Right lobe of liver (tissue), 6 donors: ENCODE measurements around the gene AKR7A2. TPM values are rescaled to one million over a fixed set of nuclear protein-coding genes. Genes with fewer than 3 reads are reported as not detected.
A peak's percentile ranks its signal among the peaks of the same experiment; 100 is the strongest.

ENCODE experiments used
- ATAC-seq, 4 donors: fragments of 200-7000 bp; cut with Tn5 transposase; one replicate each; pipeline ENCODE4 v1.9.1; 2020; ENCODE audit warnings: mild to moderate bottlenecking in 4 of 4, moderate library complexity in 4 of 4
- DNase-seq, 3 donors: peaks; one replicate each; pipeline ENCODE4 v3.0.0-alpha.2; 2020
- H3K27ac ChIP-seq, 3 donors: fragments of 200-600 bp; one replicate each; pipeline ENCODE4 v1.8.0; 2022
- H3K27me3 ChIP-seq, 2 donors: fragments of 200-600 bp; one replicate each; pipeline ENCODE4 v1.8.0; 2022
- H3K36me3 ChIP-seq, 4 donors: fragments of 200-600 bp; sonication (generic) in 1 of 4; one replicate each; pipeline versions ENCODE4 v1.5.1 to v1.8.0; 2017 to 2022; ENCODE audit warnings: control low read depth in 1 of 4
- H3K4me1 ChIP-seq, 4 donors: fragments of 200-600 bp; sonication (generic) in 1 of 4; one replicate each; pipeline versions ENCODE4 v1.5.1 to v1.8.0; 2017 to 2022; ENCODE audit warnings: control low read depth in 1 of 4
- H3K4me3 ChIP-seq, 3 donors: fragments of 200-600 bp; one replicate each; pipeline ENCODE4 v1.8.0; 2022
- H3K9me3 ChIP-seq, 4 donors: fragments of 200-600 bp; sonication (generic) in 1 of 4; one replicate each; pipeline versions ENCODE4 v1.5.1 to v1.8.0; 2017 to 2022; ENCODE audit warnings: control low read depth in 1 of 4
- CTCF ChIP-seq, 4 donors: fragments of 200-600 bp in 3 of 4; fragments of 450-650 bp in 1 of 4; IDR thresholded peaks; one replicate each; pipeline versions ENCODE4 v1.5.1 to v1.8.0; 2016 to 2022; ENCODE audit warnings: antibody characterized with exemption in 4 of 4, mild to moderate bottlenecking in 2 of 4
- POLR2A ChIP-seq: fragments of 450-650 bp; IDR thresholded peaks from one replicate; pipeline ENCODE4 v1.6.1; 2017; ENCODE audit warnings: antibody characterized with exemption, mild to moderate bottlenecking
- WGBS: methylation state at CpG from one replicate; pipeline ENCODE4 v1.1.6; 2018; ENCODE audit warnings: low coverage, low lambda C conversion rate; ENCODE audit not compliant: insufficient coverage; ENCODE audit errors: missing lambda C conversion rate; 5-methylcytosine and 5-hydroxymethylcytosine counted together
- intact Hi-C, 2 donors: fragments of 100-400 bp; cut with DNase I; formaldehyde crosslinking; loops; one replicate each; pipeline versions ENCODE4 v1.11.2 to v1.14.1; 2022
- total RNA-seq, 6 experiments: library from RNA; depleted of rRNA in 2 of 6; stranded (reverse); fragments of >200 nt in 2 of 6; fragmentation: NEBNext Ultra II Directional in 3 of 6; extraction: Animal tissue kit (Norgen Biotek cat#: 25700) in 3 of 6; gene quantifications; one replicate each; pipeline versions ENCODE4 v1.1.0 to v1.2.4, GENCODE V29; 2016 to 2023
- donor health status: DM: no; HTN: yes; CAD: no.
- donor health status: DM: no; HTN: no; CAD: no.
- donor health status: DM: no; HTN: no; CAD: no.
- donor health status: DM: no; HTN: yes; CAD: no.
- donor health status: DM: no; HTN: yes; CAD: no.

Gene AKR7A2
- total RNA-seq, 6 experiments from 2014 or later = 41.4 to 85.1 (median 51.2) TPM

- Histone ChIP-seq H3K4me3 (no peak overlapping the region), H3K4me1 (peaks cover 0 to 18% (median 7%) of the 10 kb centered on the region in 4 donors), H3K27ac (no peak overlapping the region), H3K36me3 (peaks cover 0 to 4% (median 0%) of the 10 kb centered on the region in 4 donors), H3K9me3 (no peaks in the 10 kb centered on the region), H3K27me3 (no peaks in the 10 kb centered on the region)
- DNase-seq (peak in 2 of 3 donors; percentile 42 to 51), ATAC-seq (no peak)
- intact Hi-C loops = no loop called here
- TF ChIP-seq CTCF (IDR thresholded peaks at IDR 0.05) = no peak
- TF ChIP-seq POLR2A = no peak
- 76% methylated on average over 5 of the region's 17 CpGs for WGBS
Measured at GRCh38 chr1:19315378-19316198, 3.6 kb upstream of the AKR7A2 start.

- ATAC-seq = no peak
- 71% methylated on average over 6 of the region's 10 CpGs for WGBS
- peaks cover 0 to 18% (median 7%) of the 10 kb centered on the region in 4 donors for H3K4me1 ChIP-seq
Measured at GRCh38 chr1:19313961-19314882, 2.3 kb upstream of the AKR7A2 start.

GRCh38 chr1:19313636-19313959 lies 1.7 kb upstream of the AKR7A2 start:
- ATAC-seq (no peak), DNase-seq (no peak)
- TF ChIP-seq POLR2A = no peak
- TF ChIP-seq CTCF (IDR thresholded peaks at IDR 0.05) = no peak
- Histone ChIP-seq H3K4me1 (peaks cover 0 to 18% (median 7%) of the 10 kb centered on the region in 4 donors), H3K36me3 (no peaks in the 10 kb centered on the region), H3K9me3 (no peaks in the 10 kb centered on the region), H3K27ac (no peak overlapping the region), H3K27me3 (no peaks in the 10 kb centered on the region), H3K4me3 (no peak overlapping the region)
- 76% methylated on average over 2 of the region's 4 CpGs for WGBS
- intact Hi-C loops = no loop called here

More at GRCh38 chr1:19313961-19314882, 2.3 kb upstream of the AKR7A2 start:
- TF ChIP-seq CTCF (IDR thresholded peaks at IDR 0.05) (no peak), POLR2A (no peak)
- no peaks in the 10 kb centered on the region for H3K27me3 ChIP-seq
- peak in 1 of 3 donors; percentile 39 for DNase-seq
- no peak overlapping the region for H3K27ac ChIP-seq
- peaks cover 0 to 4% (median 0%) of the 10 kb centered on the region in 4 donors for H3K36me3 ChIP-seq
- intact Hi-C loops = no loop called here
- no peak overlapping the region for H3K4me3 ChIP-seq
- no peaks in the 10 kb centered on the region for H3K9me3 ChIP-seq

- no peaks in the 10 kb centered on the region for H3K27me3 ChIP-seq
- ATAC-seq (peak in 1 of 4 donors; percentile 47), DNase-seq (peak in 1 of 3 donors; percentile 17)
- intact Hi-C loops = no loop called here
- peak overlapping the region; percentile 70 to 94 (median 87) for H3K4me3 ChIP-seq
- H3K9me3 ChIP-seq = no peaks in the 10 kb centered on the region
- peaks cover 0 to 18% (median 7%) of the 10 kb centered on the region in 4 donors for H3K4me1 ChIP-seq
- TF ChIP-seq CTCF (IDR thresholded peaks at IDR 0.05) = no peak
- TF ChIP-seq POLR2A = no peak
- 43% methylated on average over 7 of the region's 20 CpGs for WGBS
- H3K27ac ChIP-seq = peak overlapping the region; percentile 75 to 92 (median 79)
- peaks cover 0 to 3% (median 0%) of the 10 kb centered on the region in 4 donors for H3K36me3 ChIP-seq
Measured at GRCh38 chr1:19312782-19313635, 1.1 kb upstream of the AKR7A2 start.
